ENCODE results near the gene CSRP3.

DNA sequence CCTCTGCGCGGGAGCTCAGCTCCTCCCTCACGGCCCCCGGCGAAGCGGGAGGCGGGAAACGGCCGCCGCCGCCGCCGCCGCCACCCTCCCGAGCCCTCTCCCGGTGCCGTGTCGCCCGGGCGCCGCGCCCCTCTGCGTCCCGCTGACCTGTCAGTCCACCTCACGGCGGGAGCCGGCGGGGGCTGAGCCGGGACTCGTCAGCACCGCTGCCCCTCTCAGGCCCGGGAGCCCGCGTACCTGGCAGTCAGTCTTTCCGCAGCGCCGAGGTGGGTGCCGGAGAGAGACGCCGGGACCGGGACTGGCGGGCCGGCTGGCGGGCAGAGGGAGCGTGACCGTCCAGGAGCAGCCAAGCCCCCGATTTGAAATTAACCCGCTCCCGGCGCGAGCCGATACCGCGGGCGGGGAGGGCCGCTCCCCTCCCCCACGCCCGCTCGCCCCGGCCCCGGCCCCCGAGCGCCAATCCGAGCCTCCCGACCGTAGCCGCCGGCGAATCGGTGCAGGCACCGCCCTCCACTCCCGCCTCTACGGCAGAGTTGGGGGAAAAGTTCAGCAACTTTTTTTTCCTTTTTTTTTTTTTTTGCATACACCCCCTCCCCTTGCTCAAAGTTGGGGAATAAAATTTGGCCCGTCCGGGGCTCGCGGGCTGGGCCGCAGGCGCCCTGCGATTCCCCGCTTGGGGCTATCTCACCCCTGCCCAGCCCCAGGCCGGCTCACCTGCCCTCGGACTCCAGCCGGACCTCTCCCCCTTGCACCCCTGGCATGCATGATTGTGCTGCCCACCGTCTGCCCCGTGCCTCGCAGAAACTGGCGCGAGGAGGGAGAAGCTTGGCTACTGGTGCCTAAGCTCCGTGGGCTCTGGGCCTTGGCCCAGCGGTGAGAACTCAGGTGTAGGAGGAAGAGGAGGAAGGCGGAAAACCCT is 39.7 kb upstream of the CSRP3 start:
- TF ChIP-seq CTCF (IDR thresholded peaks at IDR 0.05) (no peak), POLR2AphosphoS5 (IDR thresholded peaks at IDR 0.05) (no peak), EP300 (IDR thresholded peaks at IDR 0.05) (no peak)
